ENCODE data around the gene CDA. TPM values are rescaled to one million over a fixed set of nuclear protein-coding genes. Genes with fewer than 3 reads are reported as not detected.

CDA gene
- total and polyA plus RNA-seq, 10 of the 15 experiments (the other 5 are each of a cell fraction or from before 2014, with no cell fraction given): not detected

GRCh38 chr1:20619999-20620398, 31.1 kb downstream of the CDA start (continued):
- no peak for TF ChIP-seq SPI1 (IDR thresholded peaks at IDR 0.05; ENCODE audit: borderline replicate concordance, insufficient read depth, low read depth, low read length)
- TF ChIP-seq CBX3 (IDR thresholded peaks at IDR 0.05; ENCODE audit: borderline replicate concordance, low read depth): no peak

GRCh38 chr1:20621012-20621411, 32.1 kb downstream of the CDA start:
- no peaks in the 10 kb centered on the region for H3K36me3 ChIP-seq (ENCODE audit: control insufficient read depth in 2 of 2, insufficient read depth in 2 of 2, low read length in 1 of 2)
- no peak overlapping the region for H3K4me3 ChIP-seq
- FAIRE-seq (no peak), DNase-seq (ENCODE audit: low read depth, low spot score) (no peak), ATAC-seq (no peak)
- H3K4me1 ChIP-seq (ENCODE audit: control insufficient read depth, insufficient read depth, low read length): no peaks in the 10 kb centered on the region
- no peak overlapping the region for H3K4me2 ChIP-seq (ENCODE audit: control insufficient read depth, insufficient read depth)
- CTCF ChIA-PET: interaction anchor here (0.6 to 1.1 kb wide), 2 partner anchors 18 to 369 kb away, joined by 3 read pairs; no protein-coding TSS in a partner anchor
- no TSS peak for BruUV-seq (replicated peaks)
- no peak overlapping the region for H3K27ac ChIP-seq (ENCODE audit: control insufficient read depth, insufficient read depth)
- POLR2A ChIA-PET: no interaction called here
- intact Hi-C loops (cut with micrococcal nuclease; ENCODE audit: unreplicated experiment): no loop called here
- RAD21 ChIA-PET (ENCODE audit: unreplicated experiment): no interaction called here
- no peak overlapping the region for H3K9ac ChIP-seq (ENCODE audit: control insufficient read depth, insufficient read depth, low read length)
- SMC1A ChIA-PET (ENCODE audit: uncharacterized antibody, unreplicated experiment): interaction anchor here (0.6 kb wide), 1 partner anchor 46 kb away, joined by 4 read pairs; no protein-coding TSS in a partner anchor
- H3K79me2 ChIP-seq (ENCODE audit: control insufficient read depth, insufficient read depth, low read length): no peaks in the 10 kb centered on the region
- TF ChIP-seq NFYB (IDR thresholded peaks at IDR 0.05; ENCODE audit: insufficient read depth, low read depth, low read length) (no peak), MYB (IDR thresholded peaks at IDR 0.05; ENCODE audit: borderline replicate concordance, low read depth, low read length) (no peak), ZNF24 (IDR thresholded peaks at IDR 0.05) (no peak), HDAC6 (IDR thresholded peaks at IDR 0.05; ENCODE audit: unreplicated experiment) (no peak)
- H3K27me3 ChIP-seq (replicated peaks in 1 of 2; ENCODE audit: control insufficient read depth in 2 of 2, insufficient read depth in 2 of 2, low read length in 1 of 2): no peaks in the 10 kb centered on the region; a peak in 1 of 4 replicates
- in situ Hi-C loops (cut with MboI): no loop called here
- no peak overlapping the region for H2AFZ ChIP-seq (ENCODE audit: control insufficient read depth, low read depth, low read length)
- WGBS (ENCODE audit: insufficient coverage, insufficient replicate concordance, low lambda C conversion rate, missing lambda C conversion rate): 33% methylated on average over 6 of the region's 6 CpGs
- no peaks in the 10 kb centered on the region for H4K20me1 ChIP-seq (ENCODE audit: control insufficient read depth, insufficient read depth)
- H3K9me3 ChIP-seq (replicated peaks; ENCODE audit: control insufficient read depth, insufficient read depth, low read length): no peaks in the 10 kb centered on the region

DNA sequence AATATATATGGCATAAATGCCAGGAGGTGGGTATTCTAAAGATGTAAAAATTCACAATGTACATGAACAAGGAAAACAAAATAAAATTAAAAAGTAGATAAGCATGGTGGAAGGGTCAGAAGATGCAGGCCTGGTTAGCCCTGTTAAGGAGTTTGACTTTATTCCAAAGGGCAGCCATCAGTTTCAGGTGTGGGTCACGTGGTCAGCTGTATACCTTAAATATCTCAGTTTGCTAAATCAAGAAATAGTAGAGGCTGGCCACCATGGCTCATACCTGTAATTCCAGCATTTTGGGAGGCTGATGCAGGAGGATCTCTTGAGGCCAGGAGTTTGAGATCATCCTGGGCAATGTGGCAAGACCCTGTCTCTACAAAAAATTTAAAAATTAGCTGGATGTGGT, 35.8 kb downstream of the CDA start:
- in situ Hi-C loops (cut with MboI) (no loop called here), intact Hi-C loops (cut with micrococcal nuclease; ENCODE audit: unreplicated experiment) (no loop called here)
- SMC1A ChIA-PET (ENCODE audit: uncharacterized antibody, unreplicated experiment): interaction anchor here (1.4 kb wide), 1 partner anchor 10 kb away, joined by 3 read pairs; no protein-coding TSS in a partner anchor
- Histone ChIP-seq H4K20me1 (ENCODE audit: control insufficient read depth, insufficient read depth) (no peaks in the 10 kb centered on the region), H3K79me2 (ENCODE audit: control insufficient read depth, insufficient read depth, low read length) (no peaks in the 10 kb centered on the region), H3K36me3 (ENCODE audit: control insufficient read depth in 2 of 2, insufficient read depth in 2 of 2, low read length in 1 of 2) (no peaks in the 10 kb centered on the region), H3K27ac (ENCODE audit: control insufficient read depth, insufficient read depth) (no peak overlapping the region), H3K4me1 (ENCODE audit: control insufficient read depth, insufficient read depth, low read length) (no peaks in the 10 kb centered on the region), H3K9ac (ENCODE audit: control insufficient read depth, insufficient read depth, low read length) (no peak overlapping the region), H3K9me3 (replicated peaks; ENCODE audit: control insufficient read depth, insufficient read depth, low read length) (no peaks in the 10 kb centered on the region), H3K4me2 (ENCODE audit: control insufficient read depth, insufficient read depth) (no peak overlapping the region), H2AFZ (ENCODE audit: control insufficient read depth, low read depth, low read length) (no peak overlapping the region), H3K4me3 (no peak overlapping the region), H3K27me3 (replicated peaks in 1 of 2; ENCODE audit: control insufficient read depth in 2 of 2, insufficient read depth in 2 of 2, low read length in 1 of 2) (no peaks in the 10 kb centered on the region; a peak in 1 of 4 replicates)
- CTCF ChIA-PET: interaction anchor here (0.5 to 1.2 kb wide), 2 partner anchors 50 to 607 kb away, joined by 3 read pairs; no protein-coding TSS in a partner anchor
- ATAC-seq (no peak), FAIRE-seq (no peak), DNase-seq (ENCODE audit: low read depth, low spot score) (no peak)
- 0% methylated on average over 1 of the region's 1 CpG for WGBS (ENCODE audit: insufficient coverage, insufficient replicate concordance, low lambda C conversion rate, missing lambda C conversion rate)
- POLR2A ChIA-PET: no interaction called here
- RAD21 ChIA-PET (ENCODE audit: unreplicated experiment): no interaction called here
- no TSS peak for BruUV-seq (replicated peaks)
- TF ChIP-seq NR2C1 (IDR thresholded peaks at IDR 0.05): no peak
- no peak for TF ChIP-seq ZNF384 (IDR thresholded peaks at IDR 0.05; ENCODE audit: borderline replicate concordance, low read depth, low read length)
- no peak for TF ChIP-seq KLF5 (IDR thresholded peaks at IDR 0.05; ENCODE audit: partially characterized antibody)
- TF ChIP-seq GATAD2B (conservative IDR thresholded peaks at IDR 0.05; ENCODE audit: low read depth): no peak
- no peak for TF ChIP-seq FOXK2 (IDR thresholded peaks at IDR 0.05)
- TF ChIP-seq, protein P1, sequence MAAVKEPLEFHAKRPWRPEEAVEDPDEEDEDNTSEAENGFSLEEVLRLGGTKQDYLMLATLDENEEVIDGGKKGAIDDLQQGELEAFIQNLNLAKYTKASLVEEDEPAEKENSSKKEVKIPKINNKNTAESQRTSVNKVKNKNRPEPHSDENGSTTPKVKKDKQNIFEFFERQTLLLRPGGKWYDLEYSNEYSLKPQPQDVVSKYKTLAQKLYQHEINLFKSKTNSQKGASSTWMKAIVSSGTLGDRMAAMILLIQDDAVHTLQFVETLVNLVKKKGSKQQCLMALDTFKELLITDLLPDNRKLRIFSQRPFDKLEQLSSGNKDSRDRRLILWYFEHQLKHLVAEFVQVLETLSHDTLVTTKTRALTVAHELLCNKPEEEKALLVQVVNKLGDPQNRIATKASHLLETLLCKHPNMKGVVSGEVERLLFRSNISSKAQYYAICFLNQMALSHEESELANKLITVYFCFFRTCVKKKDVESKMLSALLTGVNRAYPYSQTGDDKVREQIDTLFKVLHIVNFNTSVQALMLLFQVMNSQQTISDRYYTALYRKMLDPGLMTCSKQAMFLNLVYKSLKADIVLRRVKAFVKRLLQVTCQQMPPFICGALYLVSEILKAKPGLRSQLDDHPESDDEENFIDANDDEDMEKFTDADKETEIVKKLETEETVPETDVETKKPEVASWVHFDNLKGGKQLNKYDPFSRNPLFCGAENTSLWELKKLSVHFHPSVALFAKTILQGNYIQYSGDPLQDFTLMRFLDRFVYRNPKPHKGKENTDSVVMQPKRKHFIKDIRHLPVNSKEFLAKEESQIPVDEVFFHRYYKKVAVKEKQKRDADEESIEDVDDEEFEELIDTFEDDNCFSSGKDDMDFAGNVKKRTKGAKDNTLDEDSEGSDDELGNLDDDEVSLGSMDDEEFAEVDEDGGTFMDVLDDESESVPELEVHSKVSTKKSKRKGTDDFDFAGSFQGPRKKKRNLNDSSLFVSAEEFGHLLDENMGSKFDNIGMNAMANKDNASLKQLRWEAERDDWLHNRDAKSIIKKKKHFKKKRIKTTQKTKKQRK (IDR thresholded peaks at IDR 0.05; ENCODE audit: low read depth, low read length): no peak
- TF ChIP-seq POU2F2 (IDR thresholded peaks at IDR 0.05; ENCODE audit: borderline replicate concordance, low read depth, low read length): no peak
- no peak for TF ChIP-seq TCF12 (IDR thresholded peaks at IDR 0.05; ENCODE audit: low read depth, low read length)
- no peak for TF ChIP-seq IKZF2 (IDR thresholded peaks at IDR 0.05)
